NCI-H69 (cell line): ENCODE results near the gene PGAP1.

Source experiments
- DNase-seq: peaks from one replicate; lab custom pipeline; 2025; lab: John Stamatoyannopoulos, UW

Gene PGAP1

GRCh38 chr2:196801674-196802261, 124.7 kb downstream of the PGAP1 start:
- DNase-seq = peak; percentile 19

GRCh38 chr2:196798980-196799379, 127.5 kb downstream of the PGAP1 start:
- peak; percentile 6 for DNase-seq

GRCh38 chr2:196792865-196793264, 133.6 kb downstream of the PGAP1 start:
- no peak for DNase-seq

- DNase-seq = no peak
Measured at GRCh38 chr2:196783431-196784094, 142.9 kb downstream of the PGAP1 start.
